GM18520 (cell line): ENCODE data around the gene FAU.

Source experiments
- ATAC-seq: cut with Tn5 transposase; IDR thresholded peaks from one replicate; pipeline ENCODE4 v1.9.1; 2021; ENCODE audit not compliant: unreplicated experiment

FAU gene

GRCh38 chr11:65083834-65084597 lies 37.9 kb downstream of the FAU start, which contains the start of the genes CDCA5 and ZFPL1:
CDCA5 (minus strand) TSS chr11:65084040; CDS start chr11:65083978, 62 bp downstream.
ZFPL1 (plus strand) TSS chr11:65084222; CDS start chr11:65084699, 477 bp downstream.
- ATAC-seq, result peak; percentile 75

GRCh38 chr11:65083134-65083833 lies 38.6 kb downstream of the FAU start:
- no peak for ATAC-seq

GRCh38 chr11:65078786-65079342 lies 43.1 kb downstream of the FAU start:
- ATAC-seq, result no peak

GRCh38 chr11:65078151-65078550 lies 43.8 kb downstream of the FAU start:
- no peak for ATAC-seq

GRCh38 chr11:65077451-65077850 lies 44.5 kb downstream of the FAU start:
- ATAC-seq, result no peak

GRCh38 chr11:65072631-65072966 lies 49.3 kb downstream of the FAU start:
- ATAC-seq, result no peak

GRCh38 chr11:65071907-65072630 lies 49.9 kb downstream of the FAU start:
- ATAC-seq, result no peak
